Measurements from ENCODE around the gene GLIS1.
A peak's percentile ranks its signal among the peaks of the same experiment; 100 is the strongest.

Gene GLIS1

GRCh38 chr1:53495633-53496345, 243.2 kb downstream of the GLIS1 start:
- POLR2A ChIA-PET: no interaction called here
- Histone ChIP-seq H3K27me3 (replicated peaks in 2 of 5; ENCODE audit: control insufficient read depth in 4 of 5, insufficient read depth in 5 of 5, low read length in 4 of 5) (no peaks in the 10 kb centered on the region), H3K9me3 (ENCODE audit: control extremely low read depth in 1 of 5, control insufficient read depth in 4 of 5, insufficient read depth in 2 of 5, low read depth in 1 of 5, low read length in 4 of 5) (no peaks in the 10 kb centered on the region), H3K4me3 (ENCODE audit: control insufficient read depth in 1 of 7, extremely low read depth in 1 of 7, insufficient read depth in 4 of 7, low read depth in 2 of 7, low read length in 6 of 7) (no peak overlapping the region), H3K4me1 (ENCODE audit: control extremely low read depth in 1 of 4, control insufficient read depth in 4 of 4, insufficient read depth in 4 of 4, low read length in 3 of 4) (peaks cover 2 to 21% (median 14%) of the 10 kb centered on the region in 4 experiments), H3K27ac (ENCODE audit: insufficient read depth in 1 of 2, low read depth in 1 of 2, low read length in 2 of 2, poor library complexity in 1 of 2, severe bottlenecking in 2 of 2) (no peak overlapping the region), H3K36me3 (ENCODE audit: control insufficient read depth in 4 of 4, insufficient read depth in 4 of 4, low read length in 3 of 4) (no peaks in the 10 kb centered on the region)
- no peak for DNase-seq
- CTCF ChIA-PET: interaction anchor here (1.5 kb wide), 2 partner anchors 9 to 57 kb away, joined by 4 to 6 read pairs; no protein-coding TSS in a partner anchor
- 97% methylated on average over 6 of the region's 8 CpGs for WGBS (ENCODE audit: insufficient coverage)

- no peak overlapping the region for H3K27ac ChIP-seq (ENCODE audit: insufficient read depth in 1 of 2, low read depth in 1 of 2, low read length in 2 of 2, poor library complexity in 1 of 2, severe bottlenecking in 2 of 2)
- POLR2A ChIA-PET: no interaction called here
- H3K36me3 ChIP-seq (ENCODE audit: control insufficient read depth in 4 of 4, insufficient read depth in 4 of 4, low read length in 3 of 4): no peaks in the 10 kb centered on the region
- H3K4me3 ChIP-seq (ENCODE audit: control insufficient read depth in 1 of 7, extremely low read depth in 1 of 7, insufficient read depth in 4 of 7, low read depth in 2 of 7, low read length in 6 of 7): no peak overlapping the region
- H3K27me3 ChIP-seq (replicated peaks in 2 of 5; ENCODE audit: control insufficient read depth in 4 of 5, insufficient read depth in 5 of 5, low read length in 4 of 5): peaks cover 0 to 2% (median 0%) of the 10 kb centered on the region in 5 experiments
- CTCF ChIA-PET: interaction anchor here (0.7 to 7.0 kb wide), 3 partner anchors 8 to 106 kb away, joined by 3 to 43 read pairs (median 20); no protein-coding TSS in a partner anchor
- peaks cover 0 to 5% (median 0%) of the 10 kb centered on the region in 4 experiments for H3K4me1 ChIP-seq (ENCODE audit: control extremely low read depth in 1 of 4, control insufficient read depth in 4 of 4, insufficient read depth in 4 of 4, low read length in 3 of 4)
- H3K9me3 ChIP-seq (ENCODE audit: control extremely low read depth in 1 of 5, control insufficient read depth in 4 of 5, insufficient read depth in 2 of 5, low read depth in 1 of 5, low read length in 4 of 5): peaks cover 0 to 3% (median 0%) of the 10 kb centered on the region in 5 experiments
- DNase-seq: no peak
- WGBS (ENCODE audit: insufficient coverage): 100% methylated on average over 2 of the region's 3 CpGs
These were observed 248.6 kb downstream of the GLIS1 start for GRCh38 chr1:53490351-53490750.

- ChIA-PET CTCF (interaction anchor here (0.8 to 7.1 kb wide), 22 partner anchors 9 to 267 kb away, joined by 3 to 83 read pairs (median 5); no protein-coding TSS in a partner anchor), POLR2A (no interaction called here)
- 90% methylated on average over 9 of the region's 9 CpGs for WGBS (ENCODE audit: insufficient coverage)
- Histone ChIP-seq H3K27ac (ENCODE audit: insufficient read depth in 1 of 2, low read depth in 1 of 2, low read length in 2 of 2, poor library complexity in 1 of 2, severe bottlenecking in 2 of 2) (no peak overlapping the region), H3K27me3 (replicated peaks in 2 of 5; ENCODE audit: control insufficient read depth in 4 of 5, insufficient read depth in 5 of 5, low read length in 4 of 5) (peaks cover 0 to 2% (median 0%) of the 10 kb centered on the region in 5 experiments), H3K9me3 (ENCODE audit: control extremely low read depth in 1 of 5, control insufficient read depth in 4 of 5, insufficient read depth in 2 of 5, low read depth in 1 of 5, low read length in 4 of 5) (peaks cover 0 to 3% (median 0%) of the 10 kb centered on the region in 5 experiments), H3K4me1 (ENCODE audit: control extremely low read depth in 1 of 4, control insufficient read depth in 4 of 4, insufficient read depth in 4 of 4, low read length in 3 of 4) (peaks cover 0 to 5% (median 0%) of the 10 kb centered on the region in 4 experiments), H3K4me3 (ENCODE audit: control insufficient read depth in 1 of 7, extremely low read depth in 1 of 7, insufficient read depth in 4 of 7, low read depth in 2 of 7, low read length in 6 of 7) (no peak overlapping the region), H3K36me3 (ENCODE audit: control insufficient read depth in 4 of 4, insufficient read depth in 4 of 4, low read length in 3 of 4) (no peaks in the 10 kb centered on the region)
- no peak for DNase-seq
These were observed 252.5 kb downstream of the GLIS1 start for GRCh38 chr1:53486395-53487026.

GRCh38 chr1:53485478-53486394, 253.2 kb downstream of the GLIS1 start:
- ChIA-PET POLR2A (no interaction called here), CTCF (interaction anchor here (0.6 to 7.1 kb wide), 33 partner anchors 10 to 1358 kb away, joined by 3 to 83 read pairs (median 3); no protein-coding TSS in a partner anchor)
- Histone ChIP-seq H3K4me3 (ENCODE audit: control insufficient read depth in 1 of 7, extremely low read depth in 1 of 7, insufficient read depth in 4 of 7, low read depth in 2 of 7, low read length in 6 of 7) (no peak overlapping the region), H3K27ac (ENCODE audit: insufficient read depth in 1 of 2, low read depth in 1 of 2, low read length in 2 of 2, poor library complexity in 1 of 2, severe bottlenecking in 2 of 2) (no peak overlapping the region), H3K27me3 (replicated peaks in 2 of 5; ENCODE audit: control insufficient read depth in 4 of 5, insufficient read depth in 5 of 5, low read length in 4 of 5) (peaks cover 0 to 2% (median 0%) of the 10 kb centered on the region in 5 experiments), H3K36me3 (ENCODE audit: control insufficient read depth in 4 of 4, insufficient read depth in 4 of 4, low read length in 3 of 4) (no peaks in the 10 kb centered on the region), H3K9me3 (ENCODE audit: control extremely low read depth in 1 of 5, control insufficient read depth in 4 of 5, insufficient read depth in 2 of 5, low read depth in 1 of 5, low read length in 4 of 5) (peaks cover 0 to 3% (median 0%) of the 10 kb centered on the region in 5 experiments), H3K4me1 (ENCODE audit: control extremely low read depth in 1 of 4, control insufficient read depth in 4 of 4, insufficient read depth in 4 of 4, low read length in 3 of 4) (peaks cover 0 to 5% (median 0%) of the 10 kb centered on the region in 4 experiments)
- peak; percentile 78 to 92 (median 87) for DNase-seq
- 20% methylated on average over 21 of the region's 27 CpGs for WGBS (ENCODE audit: insufficient coverage)

GRCh38 chr1:53484705-53485477, 254.1 kb downstream of the GLIS1 start:
- H3K4me1 ChIP-seq (ENCODE audit: control extremely low read depth in 1 of 4, control insufficient read depth in 4 of 4, insufficient read depth in 4 of 4, low read length in 3 of 4): peaks cover 0 to 5% (median 0%) of the 10 kb centered on the region in 4 experiments
- ChIA-PET CTCF (interaction anchor here (0.6 to 7.1 kb wide), 29 partner anchors 11 to 1359 kb away, joined by 3 to 83 read pairs (median 3); no protein-coding TSS in a partner anchor), POLR2A (no interaction called here)
- no peaks in the 10 kb centered on the region for H3K36me3 ChIP-seq (ENCODE audit: control insufficient read depth in 4 of 4, insufficient read depth in 4 of 4, low read length in 3 of 4)
- H3K27me3 ChIP-seq (replicated peaks in 2 of 5; ENCODE audit: control insufficient read depth in 4 of 5, insufficient read depth in 5 of 5, low read length in 4 of 5): peaks cover 0 to 2% (median 0%) of the 10 kb centered on the region in 5 experiments
- H3K4me3 ChIP-seq (ENCODE audit: control insufficient read depth in 1 of 7, extremely low read depth in 1 of 7, insufficient read depth in 4 of 7, low read depth in 2 of 7, low read length in 6 of 7): no peak overlapping the region
- 96% methylated on average over 9 of the region's 19 CpGs for WGBS (ENCODE audit: insufficient coverage)
- peaks cover 0 to 3% (median 0%) of the 10 kb centered on the region in 5 experiments for H3K9me3 ChIP-seq (ENCODE audit: control extremely low read depth in 1 of 5, control insufficient read depth in 4 of 5, insufficient read depth in 2 of 5, low read depth in 1 of 5, low read length in 4 of 5)
- DNase-seq: no peak
- no peak overlapping the region for H3K27ac ChIP-seq (ENCODE audit: insufficient read depth in 1 of 2, low read depth in 1 of 2, low read length in 2 of 2, poor library complexity in 1 of 2, severe bottlenecking in 2 of 2)

GRCh38 chr1:53483656-53484055, 255.3 kb downstream of the GLIS1 start:
- POLR2A ChIA-PET: no interaction called here
- Histone ChIP-seq H3K4me1 (ENCODE audit: control extremely low read depth in 1 of 4, control insufficient read depth in 4 of 4, insufficient read depth in 4 of 4, low read length in 3 of 4) (peaks cover 0 to 5% (median 0%) of the 10 kb centered on the region in 4 experiments), H3K27me3 (replicated peaks in 2 of 5; ENCODE audit: control insufficient read depth in 4 of 5, insufficient read depth in 5 of 5, low read length in 4 of 5) (peaks cover 0 to 2% (median 0%) of the 10 kb centered on the region in 5 experiments), H3K4me3 (ENCODE audit: control insufficient read depth in 1 of 7, extremely low read depth in 1 of 7, insufficient read depth in 4 of 7, low read depth in 2 of 7, low read length in 6 of 7) (no peak overlapping the region), H3K9me3 (ENCODE audit: control extremely low read depth in 1 of 5, control insufficient read depth in 4 of 5, insufficient read depth in 2 of 5, low read depth in 1 of 5, low read length in 4 of 5) (no peaks in the 10 kb centered on the region), H3K27ac (ENCODE audit: insufficient read depth in 1 of 2, low read depth in 1 of 2, low read length in 2 of 2, poor library complexity in 1 of 2, severe bottlenecking in 2 of 2) (no peak overlapping the region), H3K36me3 (ENCODE audit: control insufficient read depth in 4 of 4, insufficient read depth in 4 of 4, low read length in 3 of 4) (no peaks in the 10 kb centered on the region)
- WGBS (ENCODE audit: insufficient coverage): 92% methylated on average over 2 of the region's 4 CpGs
- CTCF ChIA-PET: interaction anchor here (1.0 to 7.1 kb wide), 15 partner anchors 8 to 280 kb away, joined by 3 to 83 read pairs (median 4); no protein-coding TSS in a partner anchor
- DNase-seq: no peak

All from common myeloid progenitor, CD34-positive (primary cell).